Right forelimb (tissue), 1 donor: ENCODE data around the gene LPCAT1.

Experiments used
- DNase-seq: peaks from one replicate; pipeline ENCODE4 v3.0.0-alpha.2; 2018

The LPCAT1 gene

DNA sequence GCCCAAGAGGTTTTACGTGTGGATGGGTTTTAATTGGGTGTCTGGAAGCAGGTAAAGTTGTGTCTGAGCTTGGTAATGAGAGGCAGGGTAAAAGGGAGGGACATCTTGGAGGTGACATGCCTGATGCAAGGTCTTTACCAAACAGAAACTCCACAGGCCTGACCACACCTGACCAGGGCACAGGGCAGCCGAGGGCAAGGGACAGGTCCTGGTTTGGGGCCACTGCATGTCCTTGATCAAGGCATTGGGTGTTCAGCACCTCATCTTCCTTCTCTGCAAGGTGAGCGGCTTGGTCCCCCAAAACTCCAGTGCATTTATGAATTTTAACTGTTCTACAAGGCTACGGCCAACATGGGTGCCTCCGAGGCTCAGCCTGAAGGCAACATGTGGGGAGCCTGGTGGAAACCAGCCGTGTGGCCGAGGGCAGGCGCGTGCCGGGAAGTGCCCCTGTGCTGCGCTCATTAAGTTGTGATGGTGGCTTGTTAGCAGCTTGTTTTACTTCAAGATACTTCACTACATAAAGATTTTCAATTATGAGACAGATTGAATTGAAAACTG is 30.7 kb upstream of the LPCAT1 start:
- DNase-seq = peak; percentile 29

GRCh38 chr5:1553539-1554409 is 30.0 kb upstream of the LPCAT1 start:
- no peak for DNase-seq

DNA sequence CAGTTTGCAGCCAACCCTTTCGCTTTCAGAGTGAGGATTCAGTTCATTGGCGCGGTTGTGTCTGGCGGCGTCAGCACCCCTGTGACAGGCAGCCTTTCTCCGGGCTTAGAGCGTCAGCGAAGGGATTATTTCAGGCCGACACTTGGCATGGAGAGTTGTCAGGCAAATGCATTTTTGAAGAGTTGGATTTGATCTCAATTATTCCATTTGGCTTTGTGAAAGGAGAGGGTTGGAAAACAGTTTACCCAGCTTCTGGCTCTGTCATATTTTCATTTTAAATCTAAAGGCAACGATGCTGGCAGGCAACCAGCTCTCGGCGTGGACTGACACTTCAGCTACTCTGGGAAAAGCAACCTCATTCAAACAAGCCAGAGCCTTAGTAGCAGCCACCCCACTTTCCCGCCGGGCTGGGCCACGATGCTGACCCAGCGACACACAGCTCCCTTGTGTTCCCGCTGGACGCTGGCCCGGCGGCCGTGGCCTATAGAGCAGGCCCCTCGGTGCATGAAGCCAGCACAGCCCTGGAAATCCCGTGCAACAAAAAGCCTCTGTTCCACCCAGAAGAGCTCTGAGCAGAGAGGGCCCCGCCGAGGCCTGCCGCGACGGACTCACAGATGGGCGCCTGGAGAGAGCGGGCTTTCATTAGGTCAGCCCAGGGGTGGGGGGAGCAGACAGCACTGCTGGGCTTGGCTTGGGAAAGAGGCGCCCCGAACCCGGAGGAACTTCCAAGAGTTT is 28.9 kb upstream of the LPCAT1 start:
- DNase-seq = peak; percentile 84

- peak; percentile 46 for DNase-seq
Observed at GRCh38 chr5:1551426-1552301, 27.9 kb upstream of the LPCAT1 start.

- DNase-seq = peak; percentile 30
Observed at GRCh38 chr5:1550287-1551076, 26.7 kb upstream of the LPCAT1 start.

DNA sequence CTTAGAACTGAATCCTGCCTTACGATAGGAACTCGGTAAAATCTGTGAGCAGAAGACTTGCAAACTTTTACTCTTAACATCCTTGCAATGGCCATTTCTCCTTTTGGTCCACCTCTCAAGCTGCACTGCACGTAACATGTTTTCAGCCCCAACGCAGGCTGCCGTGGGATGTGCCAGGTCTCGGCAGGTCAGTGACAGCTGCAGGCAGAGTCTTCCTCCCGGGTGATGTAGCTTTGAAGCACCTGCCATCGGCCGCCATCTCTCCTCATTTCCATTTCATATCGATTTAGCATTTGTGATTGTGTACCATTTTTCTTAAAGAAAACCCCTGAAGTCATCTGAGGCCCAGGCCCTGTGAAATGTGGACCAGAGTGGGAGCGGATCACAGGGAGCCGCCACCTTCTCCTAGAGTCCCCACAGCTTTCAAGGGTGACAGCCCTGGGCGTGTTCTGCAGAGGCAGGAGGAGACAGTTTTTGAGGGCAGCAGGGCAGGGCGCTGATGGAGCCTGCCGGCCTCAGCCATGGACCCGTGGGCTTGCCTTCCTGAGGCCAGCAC is 25.8 kb upstream of the LPCAT1 start:
- DNase-seq = no peak

- peak; percentile 25 for DNase-seq
Observed at GRCh38 chr5:1548702-1549474, 25.1 kb upstream of the LPCAT1 start.

- DNase-seq = no peak
Observed at GRCh38 chr5:1547655-1548054, 23.9 kb upstream of the LPCAT1 start.

- no peak for DNase-seq
Observed at GRCh38 chr5:1547236-1547635, 23.5 kb upstream of the LPCAT1 start.

DNA sequence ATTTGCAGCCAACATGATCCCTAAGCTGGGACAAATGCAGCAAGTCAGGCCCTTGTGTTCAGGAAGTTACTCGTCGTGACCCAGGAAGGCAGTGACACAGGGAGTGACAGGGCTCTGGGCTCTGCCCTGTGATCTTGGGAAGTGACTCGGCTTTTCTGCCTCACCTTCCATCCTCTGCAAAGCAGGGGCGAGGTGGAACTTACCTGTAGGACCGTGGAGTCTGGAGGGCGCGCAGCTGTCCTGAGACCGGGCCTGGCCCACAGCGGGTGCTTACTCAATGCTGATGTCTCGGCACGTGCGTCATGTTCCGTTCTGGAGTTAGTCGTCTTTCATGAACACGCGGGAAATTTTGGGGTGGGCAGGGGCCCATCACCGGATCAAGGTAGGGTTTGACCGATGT is 22.8 kb upstream of the LPCAT1 start:
- DNase-seq = peak; percentile 28

DNA sequence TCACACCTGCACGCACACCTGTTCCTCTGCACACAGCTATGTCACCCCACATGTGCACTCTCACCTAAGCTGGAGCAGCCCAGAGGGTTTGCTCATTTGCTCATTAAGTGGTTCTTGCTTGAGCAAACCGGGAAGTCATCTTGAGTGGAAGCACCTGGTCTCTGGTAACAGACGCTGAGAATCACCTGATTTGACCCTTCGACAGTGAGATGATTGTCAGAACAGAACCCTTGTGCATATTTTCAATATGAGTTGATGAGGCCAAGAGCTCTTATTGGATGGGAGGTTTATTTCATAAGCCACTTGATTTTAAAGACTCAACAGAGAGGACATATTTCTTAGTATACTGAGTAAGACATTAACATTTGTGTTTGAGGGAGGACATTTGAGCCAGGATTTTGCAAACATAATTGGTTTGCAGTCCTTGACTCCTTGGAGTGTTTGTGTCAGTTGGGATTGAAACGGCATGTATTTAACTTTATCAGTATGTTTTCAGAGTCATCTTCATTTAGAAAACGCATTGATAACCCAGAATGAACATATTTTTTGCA is 22.1 kb upstream of the LPCAT1 start:
- no peak for DNase-seq

DNA sequence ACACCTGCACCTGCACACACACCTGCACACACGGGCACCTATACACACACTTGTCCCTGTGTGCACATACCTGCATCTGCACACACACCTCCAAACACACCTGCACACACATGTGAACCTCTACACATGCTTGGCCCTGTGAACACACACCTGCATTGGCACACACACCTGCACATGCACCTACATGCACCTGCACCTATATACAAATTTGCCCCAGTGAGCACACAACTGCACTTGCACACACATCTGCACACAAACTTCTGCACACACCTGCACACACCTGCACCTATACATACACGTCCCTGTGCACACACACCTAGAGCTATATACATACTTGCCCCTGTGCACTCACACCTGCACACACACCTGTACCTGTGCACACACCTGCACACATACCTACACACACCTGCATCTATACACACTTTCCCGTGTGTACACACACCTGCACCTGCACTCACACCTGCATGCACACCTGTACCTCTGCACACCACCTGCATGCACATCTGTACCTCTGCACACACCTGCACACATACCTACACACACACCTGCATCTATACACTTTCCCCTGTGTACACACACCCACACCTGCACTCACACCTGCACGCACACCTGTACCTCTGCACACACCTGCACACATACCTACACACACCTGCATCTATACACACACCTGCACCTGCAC is 21.5 kb upstream of the LPCAT1 start:
- DNase-seq = peak; percentile 35

- peak; percentile 48 for DNase-seq
Observed at GRCh38 chr5:1544294-1544961, 20.7 kb upstream of the LPCAT1 start.

GRCh38 chr5:1543398-1544293 is 19.9 kb upstream of the LPCAT1 start:
- no peak for DNase-seq

DNA sequence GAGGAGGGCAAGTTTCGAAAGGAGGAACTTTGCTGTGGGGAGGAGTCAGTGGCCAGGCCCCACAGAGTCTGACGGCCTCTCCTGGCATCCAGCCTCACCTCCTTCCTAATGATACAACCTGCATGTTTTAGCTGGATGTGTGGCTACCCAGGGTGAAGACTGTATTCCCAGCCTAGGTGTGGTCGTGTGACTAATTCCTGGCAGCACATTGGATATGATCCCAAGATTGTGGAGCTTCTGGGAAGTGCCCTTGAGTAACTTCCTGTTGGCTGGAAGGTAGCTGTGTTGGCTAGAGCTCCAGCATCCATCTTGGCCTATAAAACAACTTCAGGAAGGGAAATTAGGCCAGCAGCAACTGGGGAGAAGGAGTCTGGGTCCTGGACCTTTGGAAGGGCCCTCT is 19.0 kb upstream of the LPCAT1 start:
- no peak for DNase-seq

GRCh38 chr5:1541702-1542400 is 18.1 kb upstream of the LPCAT1 start:
- no peak for DNase-seq
